ENCODE results near the gene WWC2. TPM values are rescaled to one million over a fixed set of nuclear protein-coding genes. Genes with fewer than 3 reads are reported as not detected.

WWC2 gene
- total and polyA plus RNA-seq, 2 experiments from 2014 or later: 19.3 to 24.7 TPM

GRCh38 chr4:183261953-183262775 is 163.1 kb downstream of the WWC2 start:
- Histone ChIP-seq H3K4me1 (ENCODE audit: insufficient read depth) (peaks cover 16% of the 10 kb centered on the region), H3K9me3 (ENCODE audit: low read depth) (no peaks in the 10 kb centered on the region), H3K4me3 (no peak overlapping the region), H3K4me2 (peak overlapping the region; percentile 29), H3K36me3 (replicated peaks; ENCODE audit: insufficient read depth, low read depth) (no peaks in the 10 kb centered on the region), H3K27ac (peak overlapping the region; percentile 64), H3K27me3 (no peaks in the 10 kb centered on the region), H3K9me2 (replicated peaks; ENCODE audit: insufficient read depth) (no peaks in the 10 kb centered on the region), H2AFZ (no peak overlapping the region), H3K79me2 (no peaks in the 10 kb centered on the region), H4K20me1 (ENCODE audit: insufficient read depth, poor library complexity, severe bottlenecking) (no peaks in the 10 kb centered on the region)
- DNase-seq (ENCODE audit: low spot score): peak; percentile 91
- WGBS (ENCODE audit: low lambda C conversion rate, missing lambda C conversion rate): 14% methylated on average over 7 of the region's 7 CpGs
- no peak for TF ChIP-seq EZH2phosphoT487 (IDR thresholded peaks at IDR 0.05; ENCODE audit: low read depth, severe bottlenecking, unreplicated experiment)
- no peak for TF ChIP-seq EZH2 (IDR thresholded peaks at IDR 0.05; ENCODE audit: borderline replicate concordance)
- TF ChIP-seq CTCF (IDR thresholded peaks at IDR 0.05; ENCODE audit: poor library complexity): peak; percentile 95

GRCh38 chr4:183262776-183263100 is 163.7 kb downstream of the WWC2 start:
- Histone ChIP-seq H3K4me1 (ENCODE audit: insufficient read depth) (peaks cover 16% of the 10 kb centered on the region), H3K27ac (peak overlapping the region; percentile 5), H3K4me2 (no peak overlapping the region), H3K27me3 (no peaks in the 10 kb centered on the region), H3K9me2 (replicated peaks; ENCODE audit: insufficient read depth) (no peaks in the 10 kb centered on the region), H4K20me1 (ENCODE audit: insufficient read depth, poor library complexity, severe bottlenecking) (no peaks in the 10 kb centered on the region), H3K36me3 (replicated peaks; ENCODE audit: insufficient read depth, low read depth) (no peaks in the 10 kb centered on the region), H3K79me2 (no peaks in the 10 kb centered on the region), H3K4me3 (no peak overlapping the region), H3K9me3 (ENCODE audit: low read depth) (no peaks in the 10 kb centered on the region), H2AFZ (no peak overlapping the region)
- no peak for TF ChIP-seq EZH2 (IDR thresholded peaks at IDR 0.05; ENCODE audit: borderline replicate concordance)
- no peak for TF ChIP-seq EZH2phosphoT487 (IDR thresholded peaks at IDR 0.05; ENCODE audit: low read depth, severe bottlenecking, unreplicated experiment)
- no peak for TF ChIP-seq CTCF (IDR thresholded peaks at IDR 0.05; ENCODE audit: poor library complexity)
- 31% methylated on average over 6 of the region's 6 CpGs for WGBS (ENCODE audit: low lambda C conversion rate, missing lambda C conversion rate)
- no peak for DNase-seq (ENCODE audit: low spot score)

- no peak for TF ChIP-seq CTCF (IDR thresholded peaks at IDR 0.05; ENCODE audit: poor library complexity)
- no peak for TF ChIP-seq EZH2phosphoT487 (IDR thresholded peaks at IDR 0.05; ENCODE audit: low read depth, severe bottlenecking, unreplicated experiment)
- TF ChIP-seq EZH2 (IDR thresholded peaks at IDR 0.05; ENCODE audit: borderline replicate concordance): no peak
- Histone ChIP-seq H3K9me2 (replicated peaks; ENCODE audit: insufficient read depth) (no peaks in the 10 kb centered on the region), H2AFZ (no peak overlapping the region), H3K27ac (no peak overlapping the region), H3K79me2 (no peaks in the 10 kb centered on the region), H4K20me1 (ENCODE audit: insufficient read depth, poor library complexity, severe bottlenecking) (no peaks in the 10 kb centered on the region), H3K4me1 (ENCODE audit: insufficient read depth) (peaks cover 16% of the 10 kb centered on the region), H3K4me2 (no peak overlapping the region), H3K4me3 (no peak overlapping the region), H3K9me3 (ENCODE audit: low read depth) (no peaks in the 10 kb centered on the region), H3K27me3 (no peaks in the 10 kb centered on the region), H3K36me3 (replicated peaks; ENCODE audit: insufficient read depth, low read depth) (no peaks in the 10 kb centered on the region)
- no peak for DNase-seq (ENCODE audit: low spot score)
- 78% methylated on average over 8 of the region's 8 CpGs for WGBS (ENCODE audit: low lambda C conversion rate, missing lambda C conversion rate)
These were observed 164.8 kb downstream of the WWC2 start for GRCh38 chr4:183263787-183264386.
